ENCODE results near the gene NELFCD. TPM values are rescaled to one million over a fixed set of nuclear protein-coding genes. Genes with fewer than 3 reads are reported as not detected.

NELFCD gene
- total and polyA plus RNA-seq, 9 of the 15 experiments (the other 6 are each of a cell fraction or from before 2014, with no cell fraction given): 11.7 to 163 (median 96.5) TPM

GRCh38 chr20:58986286-58986967, 5.4 kb downstream of the NELFCD start:
- Histone ChIP-seq H3K9me1 (ENCODE audit: control insufficient read depth, insufficient read depth, low read length) (no peaks in the 10 kb centered on the region), H3K4me2 (ENCODE audit: insufficient read depth, low read length) (no peak overlapping the region), H3K36me3 (ENCODE audit: control insufficient read depth, insufficient read depth, low read length) (peaks cover 84% of the 10 kb centered on the region), H3K27ac (ENCODE audit: extremely low read depth, low read depth, low read length) (no peak overlapping the region), H3K9ac (ENCODE audit: insufficient read depth in 1 of 2, low read depth in 2 of 2, low read length in 2 of 2) (no peak overlapping the region), H3K4me1 (replicated peaks in 1 of 2; ENCODE audit: control insufficient read depth in 2 of 2, insufficient read depth in 2 of 2, low read length in 2 of 2) (peaks cover 17 to 19% of the 10 kb centered on the region in 2 experiments; a peak in 4 of 5 replicates), H3K79me2 (ENCODE audit: control insufficient read depth, insufficient read depth, low read length) (peaks cover 62% of the 10 kb centered on the region), H2AFZ (ENCODE audit: low read depth, low read length) (no peak overlapping the region), H3K27me3 (ENCODE audit: control insufficient read depth in 2 of 2, insufficient read depth in 2 of 2, low read length in 2 of 2) (no peaks in the 10 kb centered on the region), H3K9me3 (replicated peaks; ENCODE audit: control insufficient read depth, insufficient read depth, low read depth, low read length) (no peaks in the 10 kb centered on the region), H4K20me1 (replicated peaks; ENCODE audit: control insufficient read depth, insufficient read depth, low read length) (peaks cover 5% of the 10 kb centered on the region; the same call in 1 of the 2 replicates), H3K4me3 (no peak overlapping the region)
- in situ Hi-C loops (cut with MboI) (no loop called here), intact Hi-C loops (cut with micrococcal nuclease) (no loop called here)
- ATAC-seq (no peak), FAIRE-seq (no peak), DNase-seq (ENCODE audit: extremely low read depth in 1 of 4, low spot score in 3 of 4) (no peak)
- ChIA-PET CTCF (ENCODE audit: low intra/inter-chr PET ratio) (no interaction called here), POLR2A (no interaction called here)
- TF ChIP-seq POLR2A (conservative IDR thresholded peaks at IDR 0.05) (no peak), ZNF589 (CRISPR knock-in tag; IDR thresholded peaks at IDR 0.05; ENCODE audit: low read depth) (no peak), KDM2B (CRISPR knock-in tag; IDR thresholded peaks at IDR 0.05) (no peak), CEBPB (tag; IDR thresholded peaks at IDR 0.05) (no peak), ARID4B (CRISPR knock-in tag; IDR thresholded peaks at IDR 0.05) (no peak), MTA1 (IDR thresholded peaks at IDR 0.05; ENCODE audit: borderline replicate concordance) (no peak), ZBTB11 (CRISPR knock-in tag; IDR thresholded peaks at IDR 0.05) (no peak), ZNF76 (CRISPR knock-in tag; IDR thresholded peaks at IDR 0.05; ENCODE audit: borderline replicate concordance) (no peak), JUN (IDR thresholded peaks at IDR 0.05; ENCODE audit: borderline replicate concordance, low read depth, low read length) (no peak), JUN (CRISPR knock-in tag; IDR thresholded peaks at IDR 0.05; ENCODE audit: borderline replicate concordance) (no peak), SMAD1 (IDR thresholded peaks at IDR 0.05; ENCODE audit: low read depth, low read length, partially characterized antibody) (no peak)
- BruUV-seq (replicated peaks): no TSS peak
- 82% methylated on average over 7 of the region's 9 CpGs for WGBS (ENCODE audit: insufficient coverage, low coverage, missing lambda C conversion rate)
